IPS-NIHi7 (cell line): ENCODE results near the gene TMEM229A.
A peak's percentile ranks its signal among the peaks of the same experiment; 100 is the strongest.
"Not testable (repeated sequence)": the region's sequence is repeated elsewhere in the genome, so short reads cannot be mapped to it uniquely, and the experiment has no call there.

Experiments used
- DNase-seq: peaks from one replicate; pipeline ENCODE4 v3.0.0; 2012; ENCODE audit warnings: mixed read lengths; ENCODE audit errors: extremely low spot score

TMEM229A gene

DNA sequence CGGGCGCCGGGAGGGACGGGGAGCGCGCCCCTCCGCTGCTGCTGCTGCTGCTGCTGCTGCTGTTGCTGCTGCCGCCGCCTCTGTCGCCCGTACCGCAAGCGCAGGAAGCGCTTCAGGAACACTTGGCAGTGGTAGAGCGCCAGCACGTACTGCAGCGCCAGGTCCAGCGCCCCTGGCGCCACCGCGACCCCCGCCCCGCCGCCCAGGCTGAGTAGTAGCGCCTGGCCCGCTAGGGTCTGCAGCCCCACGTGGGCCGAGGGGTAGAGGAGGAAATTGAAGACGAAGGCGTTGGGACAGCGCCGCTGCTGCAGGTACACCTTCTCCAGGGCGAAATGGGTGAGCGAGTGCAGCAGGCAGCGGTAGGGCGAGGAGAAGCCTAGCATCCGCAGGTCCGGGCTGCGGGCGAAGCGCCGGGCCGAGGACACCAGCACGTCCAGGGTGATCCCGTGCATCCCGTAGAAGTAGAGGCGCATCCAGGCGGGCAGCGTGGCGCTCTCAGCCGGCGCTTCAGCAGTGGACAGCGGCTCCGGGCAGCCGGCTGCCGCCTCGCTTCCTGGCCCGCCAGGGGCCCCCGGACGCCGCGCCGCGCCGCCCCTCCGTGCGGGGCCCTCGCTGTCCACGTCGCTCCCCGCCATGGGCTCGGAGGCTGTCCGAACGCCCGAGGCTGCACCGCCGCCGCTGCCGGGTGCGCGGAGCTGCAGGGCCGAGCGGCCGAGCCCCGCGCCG lies at the start of gene TMEM229A:
Gene TMEM229A (minus strand): TSS at position 699 of the 726 bp plus-strand sequence. CDS start 64 bp downstream, at position 635.
- DNase-seq: peak; percentile 77

DNA sequence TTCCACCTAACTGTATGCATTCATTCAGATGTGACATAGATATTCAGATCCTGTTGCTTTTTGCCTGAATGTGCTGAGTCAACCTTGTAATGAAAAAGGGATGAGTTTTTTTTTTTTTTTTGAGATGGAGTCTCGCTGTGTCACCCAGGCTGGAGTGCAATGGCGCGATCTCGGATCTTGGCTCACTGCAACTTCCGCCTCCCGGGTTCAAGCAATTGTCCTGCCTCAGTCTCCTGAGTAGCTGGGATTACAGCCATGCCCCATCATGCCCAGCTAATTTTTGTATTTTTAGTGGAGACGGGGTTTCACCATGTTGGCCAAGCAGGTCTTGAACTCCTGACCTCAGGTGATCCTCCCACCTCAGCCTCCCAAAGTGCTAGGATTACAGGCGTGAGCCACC lies 49.4 kb upstream of the TMEM229A start:
- DNase-seq: not testable (repeated sequence)

DNA sequence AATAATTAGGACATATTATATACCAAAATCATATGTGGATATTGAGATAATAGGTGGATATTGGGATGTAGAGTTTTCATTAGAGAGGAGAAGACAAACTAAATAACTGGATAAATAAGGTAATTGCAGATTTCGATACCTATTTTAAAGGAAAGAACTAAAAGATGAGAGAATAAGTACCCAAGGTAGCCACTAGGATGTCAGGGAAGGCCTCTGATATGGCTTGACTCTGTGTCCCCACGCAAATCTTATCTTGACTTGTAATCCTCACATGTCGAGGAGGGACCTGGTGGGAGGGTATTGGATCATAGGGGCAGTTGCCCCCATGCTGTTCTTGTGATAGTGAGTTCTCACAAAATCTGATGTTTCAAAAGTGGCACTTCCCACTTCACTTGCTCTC lies 44.7 kb upstream of the TMEM229A start:
- DNase-seq: no peak

DNA sequence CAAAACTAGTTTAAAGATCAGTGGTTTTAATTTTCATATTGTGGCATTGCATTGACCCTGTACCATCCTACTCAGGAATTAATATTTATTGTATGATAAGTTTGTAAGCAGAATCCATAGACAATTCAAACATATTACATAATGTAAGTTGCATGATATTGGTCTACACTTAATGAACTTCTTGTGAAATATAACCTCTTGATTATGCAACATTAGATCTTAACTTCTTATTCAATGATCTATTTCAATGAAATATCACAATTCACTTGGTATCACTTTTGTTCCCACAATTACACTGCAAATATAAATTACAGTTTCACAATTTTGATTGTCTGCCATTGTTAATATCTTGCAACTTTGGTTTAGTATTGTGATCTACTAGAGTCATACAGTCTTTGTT lies 44.0 kb upstream of the TMEM229A start:
- no peak for DNase-seq

DNA sequence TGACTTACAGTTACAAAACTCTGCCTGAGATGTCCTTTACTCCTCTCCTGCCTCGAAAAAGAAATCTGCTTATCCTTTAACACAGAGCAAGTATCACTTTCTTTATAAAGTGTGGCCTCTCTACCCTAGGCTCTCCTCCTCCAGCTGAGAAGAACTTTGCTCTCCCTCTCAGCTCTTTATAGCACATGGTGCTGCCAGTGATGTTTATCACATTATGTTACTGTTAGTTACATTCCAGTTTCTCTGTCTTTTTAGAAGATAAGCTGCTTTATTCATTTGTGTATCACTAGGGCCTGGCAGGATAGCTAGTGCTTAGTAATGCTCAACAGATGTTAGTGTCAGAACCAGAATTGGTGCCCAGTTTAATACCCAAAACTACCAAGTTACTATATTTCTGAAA lies 41.1 kb upstream of the TMEM229A start:
- no peak for DNase-seq

DNA sequence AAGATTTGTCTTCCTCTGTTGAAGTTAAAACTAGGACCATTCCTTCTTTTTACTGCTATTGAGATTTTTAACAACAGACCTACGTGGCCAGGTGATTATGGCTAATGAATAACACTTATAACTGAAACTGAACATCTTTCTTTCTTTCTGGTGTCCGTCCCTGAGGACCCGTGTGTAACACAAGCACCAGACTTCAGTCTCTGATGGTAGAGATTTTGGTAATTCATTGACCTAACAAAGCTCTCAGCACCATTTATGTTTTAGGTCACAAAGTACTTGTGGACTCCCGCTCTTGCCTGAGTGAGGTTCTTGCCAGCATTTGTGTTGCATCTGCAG lies 40.4 kb upstream of the TMEM229A start:
- no peak for DNase-seq

DNA sequence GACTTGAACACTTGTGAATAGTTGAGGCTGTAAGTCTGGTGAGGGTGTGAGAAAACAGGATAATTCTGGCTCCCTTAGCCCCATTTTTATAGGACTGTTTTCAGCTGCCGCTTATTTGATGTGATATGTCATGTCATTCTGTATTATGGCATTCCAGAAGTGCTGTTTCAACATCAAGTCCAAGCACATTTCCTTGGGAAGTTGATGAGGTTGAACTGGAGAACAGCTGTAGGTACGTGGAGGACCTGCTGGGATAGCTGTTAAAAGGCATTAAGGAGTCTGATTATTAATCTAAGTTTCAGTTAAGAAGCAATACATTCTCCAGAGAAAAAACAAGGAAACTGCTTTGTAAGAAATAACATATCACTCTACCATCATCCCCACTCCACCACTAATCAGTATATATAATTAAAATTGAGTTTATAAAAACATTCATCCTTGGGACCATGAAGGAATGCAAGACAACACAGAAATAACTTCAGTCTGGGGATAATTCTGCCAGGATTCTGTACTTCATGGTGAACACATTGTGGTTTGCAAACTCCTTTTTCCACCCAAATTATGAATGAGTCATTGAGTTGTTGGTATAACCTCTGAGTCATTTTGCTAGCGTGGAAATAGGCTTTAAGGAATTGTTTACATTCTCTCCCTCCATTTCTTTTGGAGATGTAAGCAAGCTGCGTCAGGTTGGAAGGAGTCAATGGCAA lies 39.9 kb upstream of the TMEM229A start:
- DNase-seq: no peak

DNA sequence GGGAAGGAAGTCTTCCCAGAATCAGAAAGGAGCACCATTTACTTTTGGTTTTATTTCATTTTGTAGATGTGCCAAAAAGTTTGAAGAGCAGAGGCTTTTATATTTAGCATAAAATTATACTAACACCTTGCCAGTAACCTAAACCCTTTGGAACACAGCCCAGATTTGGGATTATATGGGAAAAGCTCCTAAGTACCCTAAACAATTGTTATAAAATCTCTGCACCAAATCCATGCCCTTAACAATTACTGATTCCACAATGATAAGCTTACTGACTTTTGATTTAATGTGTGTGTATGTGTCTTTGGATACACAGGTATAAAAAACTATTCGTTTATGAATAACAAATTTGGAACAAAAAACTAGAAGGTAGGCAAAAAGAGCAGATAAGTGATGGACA lies 39.0 kb upstream of the TMEM229A start:
- no peak for DNase-seq

DNA sequence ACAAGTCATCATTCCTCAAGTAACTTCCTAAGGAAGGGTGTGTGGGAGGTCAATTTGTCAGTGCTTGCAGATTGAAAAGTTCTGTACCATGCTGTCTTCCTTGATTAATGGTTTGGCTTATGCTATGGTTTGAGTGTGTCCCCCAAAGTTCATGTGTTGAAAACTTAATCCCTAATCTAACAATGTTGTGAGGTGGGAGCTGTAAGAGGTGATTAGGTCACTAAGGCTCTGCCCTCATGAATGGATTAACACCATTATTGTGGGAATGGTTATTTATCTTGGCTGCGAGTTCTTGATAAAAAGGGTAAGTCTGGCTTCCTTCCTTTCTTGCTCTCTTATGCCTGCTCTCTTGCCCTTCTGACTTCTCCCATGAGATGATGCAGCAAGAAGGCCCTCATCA lies 29.3 kb upstream of the TMEM229A start:
- DNase-seq: no peak

DNA sequence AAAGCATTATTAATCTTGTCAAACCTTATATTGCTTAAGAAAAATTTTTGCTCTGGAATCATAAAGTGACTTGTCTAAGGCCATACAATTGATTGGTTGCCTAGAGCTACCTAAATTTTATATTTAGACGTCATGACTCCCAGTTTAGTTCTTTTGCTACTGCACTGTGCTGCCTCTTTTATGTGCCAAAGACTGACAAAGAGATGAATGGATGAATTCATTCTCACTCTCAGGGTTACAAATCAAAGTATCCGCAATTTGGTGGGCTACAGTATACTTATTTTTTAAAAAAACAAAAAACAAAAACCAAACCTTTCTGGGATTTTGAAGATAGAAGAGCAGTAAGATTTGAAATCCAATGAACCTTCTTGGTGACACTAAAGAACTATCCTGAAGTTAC lies 27.7 kb upstream of the TMEM229A start:
- no peak for DNase-seq

DNA sequence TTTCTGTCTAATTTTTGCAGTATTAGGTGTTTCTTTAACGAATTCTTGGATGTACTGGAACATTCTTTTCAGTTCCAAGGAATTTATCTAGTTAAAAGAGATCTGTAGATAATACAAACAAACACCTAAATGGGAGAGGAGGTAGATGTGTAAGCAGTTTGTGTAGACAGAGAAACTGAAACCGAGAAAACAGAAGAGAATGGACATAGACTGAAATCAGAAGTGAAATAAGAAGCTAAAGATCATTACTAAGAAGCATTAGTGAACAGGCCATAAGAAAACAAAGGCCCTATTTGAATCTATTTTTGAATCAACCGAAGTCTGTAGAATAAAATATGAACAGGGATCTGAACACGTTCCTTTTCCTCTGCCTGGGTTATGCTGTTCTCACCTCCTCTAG lies 26.5 kb upstream of the TMEM229A start:
- no peak for DNase-seq

DNA sequence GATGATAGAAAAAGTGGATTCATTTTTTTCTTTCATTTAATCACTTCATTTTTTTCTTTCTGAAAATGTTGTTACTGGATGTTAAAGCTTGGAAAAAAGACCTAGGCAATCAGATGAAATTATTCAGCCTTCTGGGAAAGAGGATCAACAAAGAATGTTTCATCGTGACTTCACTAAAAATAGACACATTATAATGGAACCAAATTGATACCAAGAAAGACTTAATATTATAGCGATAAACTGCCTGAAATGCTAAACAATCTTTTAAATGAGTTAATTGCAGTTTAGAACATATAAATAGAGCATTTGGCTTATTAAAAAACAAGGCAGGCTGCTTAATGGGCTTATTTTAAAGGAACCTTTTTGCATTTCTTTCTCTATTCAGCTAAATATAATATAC lies 25.6 kb upstream of the TMEM229A start:
- no peak for DNase-seq

DNA sequence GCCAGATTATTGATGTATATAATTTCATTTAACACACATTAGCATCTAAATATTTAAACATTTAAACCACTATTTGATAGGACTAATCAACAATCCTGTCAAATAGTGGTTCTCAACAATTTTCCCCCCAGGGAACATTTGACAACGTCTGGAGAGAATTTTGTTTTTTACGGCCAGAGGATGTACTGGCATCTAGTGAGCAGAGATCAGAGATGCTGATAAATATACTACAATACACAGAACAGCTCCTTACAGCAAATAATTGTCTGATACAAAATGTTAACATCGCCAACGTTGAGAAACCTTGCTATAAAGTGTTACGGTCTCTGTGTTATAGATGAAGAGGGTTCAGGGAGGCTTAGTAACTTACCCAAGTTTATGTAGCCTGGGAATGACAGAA lies 25.0 kb upstream of the TMEM229A start:
- DNase-seq: no peak

DNA sequence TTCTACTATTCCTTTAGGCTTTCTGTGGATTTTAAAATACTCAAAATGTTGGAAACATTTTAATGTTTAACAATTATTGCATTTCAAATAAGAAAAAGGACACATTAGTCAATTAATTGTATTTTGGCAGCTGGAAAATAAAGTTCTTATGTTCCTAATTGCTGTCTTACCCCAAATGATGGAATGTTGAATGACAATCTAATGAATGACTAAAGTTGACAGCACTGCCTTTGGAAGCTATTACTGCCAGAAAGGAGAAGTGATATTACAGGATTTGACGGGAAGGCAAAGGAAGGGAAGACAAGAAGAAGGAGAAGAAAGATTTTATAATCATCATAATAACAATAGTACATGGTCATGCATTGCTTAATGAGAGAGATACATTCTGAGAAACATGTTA lies 23.4 kb upstream of the TMEM229A start:
- no peak for DNase-seq

DNA sequence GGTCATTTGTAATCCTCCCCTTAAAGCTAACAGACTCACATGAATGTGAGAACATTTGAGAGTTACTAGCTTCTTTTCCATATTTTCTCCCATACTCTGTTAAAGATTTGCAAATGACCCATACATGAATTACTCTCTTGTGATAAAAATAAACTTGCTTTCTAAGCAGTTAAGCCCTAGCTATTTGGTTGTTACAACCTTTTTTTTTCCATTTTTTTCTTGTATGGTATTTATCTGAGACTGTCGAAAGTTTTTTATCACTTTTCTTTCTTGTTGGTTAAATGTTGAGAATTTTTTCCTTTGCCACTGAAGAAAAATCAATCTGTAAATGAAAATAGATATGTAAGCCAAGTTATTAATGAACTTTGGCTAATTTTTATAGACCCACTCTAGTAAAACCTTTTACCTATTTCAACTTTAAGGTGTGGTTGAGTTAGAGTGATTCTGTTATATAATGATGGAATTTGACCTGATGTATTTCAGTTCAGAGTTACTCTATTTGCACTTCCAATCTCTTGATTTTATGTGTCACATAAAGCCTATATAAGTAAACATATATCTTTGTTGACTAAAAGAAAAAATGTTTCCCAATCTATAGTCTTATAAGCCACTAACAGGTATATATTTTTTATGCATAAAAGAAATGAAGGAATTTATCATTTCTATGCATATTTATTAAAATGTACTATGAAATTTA lies 19.0 kb upstream of the TMEM229A start:
- DNase-seq: no peak

DNA sequence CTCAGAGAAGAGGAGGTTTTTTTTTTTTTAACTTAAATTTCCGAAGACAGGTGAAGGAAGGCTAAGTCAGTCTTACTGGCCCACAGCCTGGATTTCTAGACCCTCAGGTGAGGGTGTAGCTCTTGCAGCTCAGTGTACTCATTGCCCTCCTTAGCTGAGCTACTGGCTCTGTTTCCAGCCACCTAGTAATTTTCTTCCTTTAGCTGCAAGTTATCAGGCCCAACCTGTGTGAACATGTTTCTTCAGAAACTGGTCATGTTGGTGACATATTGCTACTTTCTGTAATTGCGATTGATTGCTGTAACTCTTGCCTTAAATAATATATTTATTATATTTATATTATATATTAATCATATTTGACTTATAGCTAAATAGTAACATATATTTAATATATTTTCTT lies 10.0 kb upstream of the TMEM229A start:
- DNase-seq: no peak

DNA sequence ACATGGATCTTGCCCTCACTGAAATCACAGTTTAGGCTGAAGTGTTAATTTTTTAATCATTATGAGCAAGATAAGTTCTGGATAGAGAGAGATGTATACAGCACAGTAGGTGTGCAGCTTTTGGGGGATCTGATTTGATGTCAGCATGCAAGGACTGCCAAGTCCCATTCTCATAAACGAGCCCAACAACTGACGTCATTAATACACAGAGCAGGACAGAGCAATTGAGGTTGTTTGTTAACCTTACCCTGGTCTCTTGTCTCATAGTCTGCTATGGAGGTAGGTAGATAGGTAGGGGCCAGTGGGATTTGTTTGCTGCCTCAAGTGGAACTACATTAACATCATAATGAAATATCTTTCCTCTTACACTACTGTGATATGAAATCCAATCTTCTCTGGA lies 8.6 kb upstream of the TMEM229A start:
- no peak for DNase-seq

DNA sequence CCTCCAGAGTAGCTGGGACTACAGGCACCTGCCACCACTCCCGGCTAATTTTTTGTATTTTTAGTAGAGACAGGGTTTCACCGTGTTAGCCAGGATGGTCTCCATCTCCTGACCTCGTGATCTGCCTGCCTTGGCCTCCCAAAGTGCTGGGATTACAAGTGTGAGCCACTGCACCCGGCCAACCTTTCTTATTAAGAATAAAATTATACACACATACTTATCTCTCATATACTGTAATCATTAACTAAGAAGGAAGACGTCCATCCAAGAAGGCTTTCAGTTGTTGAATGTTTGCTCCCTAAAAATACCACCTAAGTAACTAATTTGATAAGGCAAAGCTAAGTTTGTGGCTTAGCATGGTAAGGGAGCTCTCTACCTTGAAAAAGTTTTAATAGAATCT lies 5.0 kb upstream of the TMEM229A start:
- not testable (repeated sequence) for DNase-seq

DNA sequence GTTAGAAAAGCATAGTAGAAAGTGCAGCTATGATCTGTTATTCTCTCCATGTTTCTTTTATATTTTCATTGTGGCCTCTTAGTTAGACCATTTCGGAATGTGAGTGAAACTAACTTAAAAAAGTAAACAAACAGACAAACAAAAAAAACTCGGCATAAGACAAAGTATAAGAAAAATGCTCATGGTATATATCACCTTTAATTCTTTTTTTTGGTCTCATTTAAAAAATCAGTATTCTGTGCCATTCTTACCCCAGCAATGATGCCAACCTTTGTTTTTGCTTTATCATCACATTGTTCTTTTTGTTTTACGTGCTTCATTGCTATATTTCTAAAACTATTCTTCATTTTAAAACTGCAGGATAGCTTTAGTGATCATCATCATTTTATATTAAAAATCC lies 2.8 kb upstream of the TMEM229A start:
- DNase-seq: no peak

DNA sequence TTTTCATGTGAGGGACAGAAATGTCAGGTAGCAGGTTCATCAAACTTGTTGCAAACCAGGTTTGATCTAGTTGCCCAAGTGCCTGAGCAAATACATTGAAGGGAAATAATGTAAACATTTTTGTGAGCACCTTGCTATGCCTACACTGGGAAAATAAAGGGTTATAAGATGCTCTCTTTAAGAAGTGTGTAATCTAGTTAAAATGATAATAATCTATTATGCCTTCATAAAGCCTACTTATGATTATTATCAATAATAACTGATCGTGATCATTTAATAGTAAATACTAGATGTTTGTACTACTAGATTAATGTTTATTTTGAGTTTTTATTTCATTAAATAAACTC lies 1.9 kb upstream of the TMEM229A start:
- DNase-seq: no peak

DNA sequence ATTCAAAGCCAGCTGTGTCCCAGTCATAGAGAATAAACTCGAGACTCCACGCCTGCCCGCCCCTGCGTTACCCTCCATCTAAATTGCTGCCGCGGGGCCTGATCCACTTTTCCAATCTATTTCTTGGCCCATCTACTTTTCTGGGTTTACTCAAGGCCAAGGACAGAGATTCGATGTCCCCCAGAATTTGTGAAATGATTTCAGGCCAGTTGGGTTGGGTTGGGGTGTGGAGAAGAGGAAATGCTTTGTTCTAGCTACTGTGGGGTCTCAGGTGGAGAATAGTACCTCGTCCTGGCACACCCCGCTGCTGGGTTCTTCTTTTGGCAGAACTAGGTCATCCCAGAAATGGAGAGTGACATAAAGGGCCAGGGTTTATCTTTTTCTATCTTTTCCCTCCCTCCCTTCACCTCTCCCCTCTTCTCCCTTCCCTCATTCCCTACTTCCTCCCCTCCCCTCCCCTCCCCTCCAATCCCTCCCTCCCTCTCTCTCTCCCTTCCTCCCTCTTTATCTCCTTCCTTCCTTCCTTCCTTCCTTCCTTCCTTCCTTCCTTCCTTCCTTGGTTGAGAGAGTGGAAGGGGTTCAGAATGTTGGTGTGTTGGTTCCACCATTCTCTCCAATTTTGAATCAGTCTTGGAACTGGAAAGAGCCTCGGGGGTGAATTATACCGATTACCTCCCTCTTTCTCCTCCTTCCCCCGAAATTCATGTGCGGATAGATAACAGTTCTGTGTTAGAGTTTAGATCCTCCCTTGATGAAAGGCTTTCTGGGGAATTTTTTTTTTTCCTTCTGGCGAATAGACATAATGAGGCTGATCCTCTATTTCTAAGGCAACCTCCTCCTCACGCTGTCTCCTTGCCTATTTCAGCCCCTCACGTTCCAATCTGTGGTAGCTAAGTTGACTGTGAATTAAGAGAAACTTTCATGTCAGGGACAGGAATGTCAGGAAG lies 1.2 kb upstream of the TMEM229A start:
- no peak for DNase-seq
